BLaER1 (cell line): Measurements from ENCODE around the gene WDR48.

Source experiments
- H3K27ac ChIP-seq: shearing (Covaris generic); formaldehyde crosslinking; 2 replicates; pipeline ENCODE4 v1.8.1; 2022
- H3K27me3 ChIP-seq: shearing (Covaris generic); formaldehyde crosslinking; 2 replicates; pipeline ENCODE4 v1.8.1; 2022
- H3K36me3 ChIP-seq: shearing (Covaris generic); formaldehyde crosslinking; 2 replicates; pipeline ENCODE4 v1.8.1; 2022
- H3K4me1 ChIP-seq: shearing (Covaris generic); formaldehyde crosslinking; 2 replicates; pipeline ENCODE4 v1.8.1; 2022
- H3K4me2 ChIP-seq: shearing (Covaris generic); formaldehyde crosslinking; 2 replicates; pipeline ENCODE4 v1.8.1; 2022
- H3K4me3 ChIP-seq: shearing (Covaris generic); formaldehyde crosslinking; 2 replicates; pipeline ENCODE4 v1.8.1; 2022
- H3K9ac ChIP-seq: shearing (Covaris generic); formaldehyde crosslinking; 2 replicates; pipeline ENCODE4 v1.8.1; 2022
- H3K9me3 ChIP-seq: shearing (Covaris generic); formaldehyde crosslinking; 2 replicates; pipeline ENCODE4 v1.8.1; 2022
- H4K20me1 ChIP-seq: shearing (Covaris generic); formaldehyde crosslinking; 2 replicates; pipeline ENCODE4 v1.8.1; 2022
- Cebpa-rat ChIP-seq: shearing (Covaris generic); IDR thresholded peaks from 2 replicates; pipeline ENCODE4 v1.8.1; 2022

Gene WDR48

DNA sequence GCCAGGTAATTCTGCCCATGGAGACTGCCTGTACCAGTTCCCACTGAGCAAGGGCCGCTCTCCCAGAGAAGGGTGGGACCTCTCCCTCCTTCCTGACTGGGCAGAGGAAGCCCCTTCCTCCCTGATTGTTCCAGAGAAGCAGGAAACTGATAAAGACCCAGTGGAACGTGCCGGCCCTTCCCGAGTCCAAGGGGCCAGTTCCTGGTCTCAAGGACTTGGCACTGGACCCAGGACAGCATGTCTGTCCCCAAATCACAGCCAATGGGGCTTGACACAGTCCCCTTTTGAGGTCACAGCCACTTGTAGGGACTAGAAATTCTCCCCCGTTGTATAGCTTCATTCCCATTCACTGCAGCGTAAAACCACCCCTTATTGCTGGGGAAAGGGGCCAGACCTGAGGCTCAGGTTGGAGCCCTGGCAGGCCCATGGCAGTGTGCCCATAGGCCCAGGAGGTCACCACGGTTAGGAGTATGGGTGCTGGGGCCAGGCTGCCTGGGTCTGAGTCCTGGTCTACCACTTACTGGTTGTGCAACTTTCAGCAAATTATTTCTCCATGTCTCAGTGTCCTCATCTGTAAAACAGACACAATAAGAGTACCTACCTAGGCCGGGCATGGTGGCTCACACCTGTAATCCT, 83.5 kb downstream of the WDR48 start:
- Histone ChIP-seq H3K27ac (no peak overlapping the region), H3K4me2 (no peak overlapping the region), H4K20me1 (peaks cover 16% of the 10 kb centered on the region), H3K27me3 (no peaks in the 10 kb centered on the region), H3K9ac (no peak overlapping the region), H3K4me1 (peaks cover 25% of the 10 kb centered on the region), H3K36me3 (peaks cover 40% of the 10 kb centered on the region), H3K4me3 (no peak overlapping the region), H3K9me3 (no peaks in the 10 kb centered on the region)
- no peak for TF ChIP-seq Cebpa-rat

- H3K27me3 ChIP-seq: no peaks in the 10 kb centered on the region
- TF ChIP-seq Cebpa-rat: no peak
- no peak overlapping the region for H3K9ac ChIP-seq
- peak overlapping the region; percentile 13; the same call in 1 of the 2 replicates for H3K27ac ChIP-seq
- H3K4me1 ChIP-seq: peaks cover 25% of the 10 kb centered on the region
- peaks cover 31% of the 10 kb centered on the region for H4K20me1 ChIP-seq
- H3K4me2 ChIP-seq: no peak overlapping the region
- H3K4me3 ChIP-seq: no peak overlapping the region
- H3K9me3 ChIP-seq: no peaks in the 10 kb centered on the region
- peaks cover 55% of the 10 kb centered on the region for H3K36me3 ChIP-seq
These were observed 85.0 kb downstream of the WDR48 start for GRCh38 chr3:39136533-39137434.

GRCh38 chr3:39137435-39137936, 85.7 kb downstream of the WDR48 start:
- peak overlapping the region; percentile 13; the same call in 1 of the 2 replicates for H3K27ac ChIP-seq
- H3K27me3 ChIP-seq: no peaks in the 10 kb centered on the region
- H3K9me3 ChIP-seq: no peaks in the 10 kb centered on the region
- TF ChIP-seq Cebpa-rat: no peak
- H3K4me1 ChIP-seq: peaks cover 26% of the 10 kb centered on the region
- H3K4me3 ChIP-seq: no peak overlapping the region
- peaks cover 62% of the 10 kb centered on the region for H3K36me3 ChIP-seq
- no peak overlapping the region for H3K4me2 ChIP-seq
- H3K9ac ChIP-seq: no peak overlapping the region
- H4K20me1 ChIP-seq: peaks cover 38% of the 10 kb centered on the region

DNA sequence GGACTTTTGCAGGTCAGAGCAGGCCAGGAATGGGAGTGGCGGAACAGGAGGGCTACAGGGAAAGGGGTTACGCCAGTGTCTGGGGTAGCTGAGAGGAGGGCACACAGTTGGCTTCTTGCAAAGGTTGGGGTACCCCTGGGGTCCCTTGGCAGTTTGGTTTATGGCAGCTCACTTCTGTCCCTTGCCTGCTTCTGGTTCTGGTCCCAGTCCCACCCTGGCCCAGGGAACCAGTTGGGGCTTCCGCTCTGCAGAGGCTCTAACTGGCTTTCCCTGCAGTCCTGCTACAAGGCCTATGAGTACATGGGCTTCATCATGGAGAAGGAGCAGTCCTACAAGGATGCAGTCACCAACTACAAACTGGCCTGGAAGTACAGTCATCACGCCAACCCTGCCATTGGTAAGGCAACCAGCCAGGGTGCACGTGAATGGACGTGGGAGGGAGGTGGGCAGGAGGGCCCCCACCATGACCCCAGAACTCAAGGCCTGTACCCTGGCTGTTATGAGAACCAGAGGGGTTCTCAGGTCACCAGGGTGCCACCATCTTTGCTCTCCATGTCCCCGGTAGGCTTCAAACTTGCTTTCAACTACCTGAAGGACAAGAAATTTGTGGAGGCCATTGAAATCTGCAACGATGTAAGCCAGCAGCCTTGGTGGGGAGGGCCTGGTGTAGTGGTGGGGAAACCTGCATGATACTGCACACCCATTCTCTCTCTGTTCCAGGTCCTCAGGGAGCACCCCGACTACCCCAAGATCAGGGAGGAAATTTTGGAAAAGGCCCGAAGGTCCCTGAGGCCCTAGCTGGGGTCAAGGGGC, 86.4 kb downstream of the WDR48 start:
- peaks cover 46% of the 10 kb centered on the region for H4K20me1 ChIP-seq
- H3K27me3 ChIP-seq: no peaks in the 10 kb centered on the region
- peaks cover 67% of the 10 kb centered on the region for H3K36me3 ChIP-seq
- H3K4me1 ChIP-seq: peaks cover 31% of the 10 kb centered on the region
- no peak overlapping the region for H3K9ac ChIP-seq
- TF ChIP-seq Cebpa-rat: no peak
- no peak overlapping the region for H3K4me2 ChIP-seq
- no peaks in the 10 kb centered on the region for H3K9me3 ChIP-seq
- H3K27ac ChIP-seq: no peak overlapping the region; the same call in 1 of the 2 replicates
- H3K4me3 ChIP-seq: no peak overlapping the region

GRCh38 chr3:39138804-39139415, 87.1 kb downstream of the WDR48 start:
- Histone ChIP-seq H4K20me1 (peaks cover 53% of the 10 kb centered on the region), H3K9me3 (no peaks in the 10 kb centered on the region), H3K4me1 (peaks cover 38% of the 10 kb centered on the region), H3K36me3 (peaks cover 69% of the 10 kb centered on the region), H3K27ac (no peak overlapping the region; the same call in 1 of the 2 replicates), H3K4me3 (no peak overlapping the region), H3K9ac (no peak overlapping the region), H3K4me2 (no peak overlapping the region), H3K27me3 (no peaks in the 10 kb centered on the region)
- no peak for TF ChIP-seq Cebpa-rat

GRCh38 chr3:39139442-39139841, 87.6 kb downstream of the WDR48 start:
- H4K20me1 ChIP-seq: peaks cover 58% of the 10 kb centered on the region
- no peak overlapping the region for H3K4me2 ChIP-seq
- no peak overlapping the region for H3K9ac ChIP-seq
- no peaks in the 10 kb centered on the region for H3K27me3 ChIP-seq
- peaks cover 43% of the 10 kb centered on the region for H3K4me1 ChIP-seq
- H3K4me3 ChIP-seq: no peak overlapping the region
- peaks cover 75% of the 10 kb centered on the region for H3K36me3 ChIP-seq
- H3K27ac ChIP-seq: no peak overlapping the region
- no peak for TF ChIP-seq Cebpa-rat
- H3K9me3 ChIP-seq: no peaks in the 10 kb centered on the region

DNA sequence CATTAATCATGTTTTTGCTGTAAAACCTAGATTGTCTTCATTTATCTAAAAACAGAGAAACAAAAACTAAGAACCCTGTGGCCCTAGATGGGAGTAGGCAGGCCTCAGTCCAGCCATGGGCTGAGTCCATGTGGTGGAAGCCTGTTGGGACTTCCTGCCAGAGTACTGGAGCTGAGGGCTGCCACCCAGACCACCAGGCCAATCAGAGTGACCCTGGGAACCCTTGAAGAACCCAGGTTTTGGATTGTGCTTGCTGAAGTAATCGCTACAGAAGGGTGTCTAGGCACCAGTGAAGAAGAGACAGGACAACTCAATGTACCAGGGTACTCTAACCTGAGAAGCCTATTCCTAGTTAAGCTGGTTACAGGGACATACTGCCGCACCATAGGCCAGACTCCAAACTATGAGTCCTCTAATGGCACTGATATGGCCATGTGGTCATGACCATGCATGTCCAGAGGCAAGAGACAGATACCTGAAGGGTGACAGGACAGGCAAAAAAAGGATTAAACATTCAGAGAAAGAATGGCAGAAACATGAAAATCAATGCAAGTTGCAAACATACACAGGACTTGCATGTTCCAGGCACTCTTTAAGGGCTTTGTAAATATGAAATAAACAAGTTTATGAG, 88.6 kb downstream of the WDR48 start:
- Histone ChIP-seq H3K27me3 (no peaks in the 10 kb centered on the region), H3K36me3 (peaks cover 85% of the 10 kb centered on the region), H3K27ac (peak overlapping the region; percentile 74), H3K9ac (no peak overlapping the region), H3K9me3 (no peaks in the 10 kb centered on the region), H4K20me1 (peaks cover 68% of the 10 kb centered on the region), H3K4me2 (peak overlapping the region; percentile 98), H3K4me3 (no peak overlapping the region), H3K4me1 (peaks cover 54% of the 10 kb centered on the region)
- TF ChIP-seq Cebpa-rat: no peak

DNA sequence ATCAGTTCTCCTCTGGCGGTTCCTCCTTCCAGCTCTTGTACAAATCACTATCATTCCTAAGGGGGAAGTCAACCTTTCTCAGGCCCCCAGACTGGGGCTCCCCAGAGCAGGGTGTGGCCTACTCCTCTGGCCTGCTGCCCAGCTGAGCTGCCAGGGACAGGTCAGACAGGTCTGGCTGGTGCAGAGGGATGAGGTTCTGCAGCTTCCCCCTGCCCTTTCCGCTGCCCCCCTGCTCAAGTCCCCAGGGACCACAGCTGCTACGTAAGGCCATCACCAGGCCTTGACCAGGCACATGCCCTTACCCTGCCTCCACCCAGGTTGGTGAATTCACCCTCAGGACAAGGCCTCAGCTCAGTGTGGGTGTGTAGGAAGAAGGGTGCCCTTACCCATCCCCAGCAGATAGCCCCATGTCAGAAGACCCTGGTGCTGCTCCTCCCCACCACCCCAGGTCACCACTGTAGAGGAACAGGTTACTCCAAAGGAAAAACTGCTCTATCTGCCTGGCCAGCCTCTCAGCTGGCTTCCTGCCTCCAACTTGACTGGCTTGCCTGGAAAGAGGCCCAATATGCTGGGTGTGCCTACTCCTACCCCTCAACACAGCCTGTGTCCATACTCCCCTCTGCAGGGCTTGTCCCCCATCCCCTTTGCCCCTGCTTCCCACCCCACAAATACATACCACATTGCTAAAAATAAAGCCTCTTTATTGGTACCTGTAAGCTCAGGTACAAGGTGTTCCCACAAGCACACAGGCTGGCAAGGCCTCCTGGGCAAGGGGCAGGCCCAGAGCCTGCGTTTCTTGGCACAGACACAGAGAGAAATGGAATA, 89.6 kb downstream of the WDR48 start:
- peaks cover 93% of the 10 kb centered on the region for H3K36me3 ChIP-seq
- H3K9ac ChIP-seq: 0 out of 2 replicates have a peak overlapping the region, but pooled peaks have one; percentile 6
- H3K9me3 ChIP-seq: no peaks in the 10 kb centered on the region
- H3K4me3 ChIP-seq: no peak overlapping the region
- peaks cover 63% of the 10 kb centered on the region for H3K4me1 ChIP-seq
- H3K4me2 ChIP-seq: peak overlapping the region; percentile 98
- peak overlapping the region; percentile 74 for H3K27ac ChIP-seq
- peaks cover 76% of the 10 kb centered on the region for H4K20me1 ChIP-seq
- no peaks in the 10 kb centered on the region for H3K27me3 ChIP-seq
- no peak for TF ChIP-seq Cebpa-rat
